ENCODE measurements around the gene NFYC. TPM values are rescaled to one million over a fixed set of nuclear protein-coding genes. Genes with fewer than 3 reads are reported as not detected.

Gene NFYC
- total RNA-seq, 2 donors from 2014 or later = 57.0 to 75.1 TPM

- no peak for DNase-seq (ENCODE audit: low spot score)
Measured at GRCh38 chr1:40808444-40808843, 116.9 kb downstream of the NFYC start.

GRCh38 chr1:40808909-40809308 is 117.4 kb downstream of the NFYC start:
- no peak overlapping the region for H3K27ac ChIP-seq
- no peak overlapping the region for H3K4me3 ChIP-seq
- H3K9me3 ChIP-seq = no peaks in the 10 kb centered on the region
- H3K36me3 ChIP-seq = no peaks in the 10 kb centered on the region
- no peaks in the 10 kb centered on the region for H3K27me3 ChIP-seq
- TF ChIP-seq CTCF (IDR thresholded peaks at IDR 0.05) = no peak
- no peak for DNase-seq (ENCODE audit: low spot score)
- peaks cover 0 to 26% of the 10 kb centered on the region in 2 donors for H3K4me1 ChIP-seq

More at GRCh38 chr1:40808444-40808843, 116.9 kb downstream of the NFYC start:
- Histone ChIP-seq H3K36me3 (no peaks in the 10 kb centered on the region), H3K4me3 (no peak overlapping the region), H3K27ac (no peak overlapping the region), H3K4me1 (peaks cover 0 to 26% of the 10 kb centered on the region in 2 donors), H3K9me3 (no peaks in the 10 kb centered on the region), H3K27me3 (no peaks in the 10 kb centered on the region)
- TF ChIP-seq CTCF (IDR thresholded peaks at IDR 0.05) = no peak

GRCh38 chr1:40810927-40811326 is 119.4 kb downstream of the NFYC start:
- Histone ChIP-seq H3K27ac (no peak overlapping the region), H3K36me3 (no peaks in the 10 kb centered on the region), H3K4me3 (no peak overlapping the region), H3K27me3 (no peaks in the 10 kb centered on the region), H3K4me1 (peaks cover 0 to 26% of the 10 kb centered on the region in 2 donors), H3K9me3 (no peaks in the 10 kb centered on the region)
- TF ChIP-seq CTCF (IDR thresholded peaks at IDR 0.05) = no peak
- no peak for DNase-seq (ENCODE audit: low spot score)

- Histone ChIP-seq H3K9me3 (no peaks in the 10 kb centered on the region), H3K4me3 (no peak overlapping the region), H3K4me1 (peaks cover 0 to 11% of the 10 kb centered on the region in 2 donors), H3K27ac (no peak overlapping the region), H3K36me3 (no peaks in the 10 kb centered on the region), H3K27me3 (no peaks in the 10 kb centered on the region)
- no peak for DNase-seq (ENCODE audit: low spot score)
- no peak for TF ChIP-seq CTCF (IDR thresholded peaks at IDR 0.05)
Measured at GRCh38 chr1:40815420-40815819, 123.9 kb downstream of the NFYC start.

GRCh38 chr1:40817791-40818263 is 126.3 kb downstream of the NFYC start:
- H3K4me1 ChIP-seq = peaks cover 0 to 11% of the 10 kb centered on the region in 2 donors

More at GRCh38 chr1:40817791-40818263, 126.3 kb downstream of the NFYC start:
- H3K36me3 ChIP-seq = no peaks in the 10 kb centered on the region
- no peak for TF ChIP-seq CTCF (IDR thresholded peaks at IDR 0.05)
- no peak overlapping the region for H3K27ac ChIP-seq
- no peaks in the 10 kb centered on the region for H3K27me3 ChIP-seq
- H3K9me3 ChIP-seq = no peaks in the 10 kb centered on the region
- no peak for DNase-seq (ENCODE audit: low spot score)
- H3K4me3 ChIP-seq = peak overlapping the region in 1 of 2 donors; percentile 48
